Measurements from ENCODE around the gene RBM23. TPM values are rescaled to one million over a fixed set of nuclear protein-coding genes. Genes with fewer than 3 reads are reported as not detected.

The RBM23 gene
- total RNA-seq, 2 donors from 2014 or later: 52.0 to 68.6 TPM

GRCh38 chr14:22866874-22867273, 52.1 kb downstream of the RBM23 start:
- no peaks in the 10 kb centered on the region for H3K36me3 ChIP-seq (ENCODE audit: control insufficient read depth, insufficient read depth, low read length)
- no peak overlapping the region for H3K27ac Mint-ChIP-seq
- DNase-seq: no peak
- H3K9ac ChIP-seq (ENCODE audit: extremely low read depth, low read length, poor library complexity, severe bottlenecking): no peak overlapping the region
- no peak overlapping the region for H3K27ac ChIP-seq (ENCODE audit: low read depth, low read length)
- WGBS, 2 experiments (ENCODE audit: insufficient coverage in 1 of 2, insufficient read length in 1 of 2): 97% methylated on average over 5 of the region's 5 CpGs
- H3K4me1 Mint-ChIP-seq: peaks cover 12% of the 10 kb centered on the region
- no peaks in the 10 kb centered on the region for H3K4me1 ChIP-seq (ENCODE audit: control insufficient read depth, insufficient read depth, low read length)
- H3K9me3 Mint-ChIP-seq: no peaks in the 10 kb centered on the region
- H3K27me3 Mint-ChIP-seq (ENCODE audit: insufficient read depth): no peaks in the 10 kb centered on the region
- no peak overlapping the region for H3K4me3 ChIP-seq (ENCODE audit: low read length)
- TF ChIP-seq, protein P1, sequence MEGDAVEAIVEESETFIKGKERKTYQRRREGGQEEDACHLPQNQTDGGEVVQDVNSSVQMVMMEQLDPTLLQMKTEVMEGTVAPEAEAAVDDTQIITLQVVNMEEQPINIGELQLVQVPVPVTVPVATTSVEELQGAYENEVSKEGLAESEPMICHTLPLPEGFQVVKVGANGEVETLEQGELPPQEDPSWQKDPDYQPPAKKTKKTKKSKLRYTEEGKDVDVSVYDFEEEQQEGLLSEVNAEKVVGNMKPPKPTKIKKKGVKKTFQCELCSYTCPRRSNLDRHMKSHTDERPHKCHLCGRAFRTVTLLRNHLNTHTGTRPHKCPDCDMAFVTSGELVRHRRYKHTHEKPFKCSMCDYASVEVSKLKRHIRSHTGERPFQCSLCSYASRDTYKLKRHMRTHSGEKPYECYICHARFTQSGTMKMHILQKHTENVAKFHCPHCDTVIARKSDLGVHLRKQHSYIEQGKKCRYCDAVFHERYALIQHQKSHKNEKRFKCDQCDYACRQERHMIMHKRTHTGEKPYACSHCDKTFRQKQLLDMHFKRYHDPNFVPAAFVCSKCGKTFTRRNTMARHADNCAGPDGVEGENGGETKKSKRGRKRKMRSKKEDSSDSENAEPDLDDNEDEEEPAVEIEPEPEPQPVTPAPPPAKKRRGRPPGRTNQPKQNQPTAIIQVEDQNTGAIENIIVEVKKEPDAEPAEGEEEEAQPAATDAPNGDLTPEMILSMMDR (conservative IDR thresholded peaks at IDR 0.05): no peak
- H3K27me3 ChIP-seq (ENCODE audit: control insufficient read depth, insufficient read depth, low read length, poor library complexity, severe bottlenecking): no peaks in the 10 kb centered on the region
- H3K36me3 Mint-ChIP-seq (ENCODE audit: low read depth): no peaks in the 10 kb centered on the region
- no peaks in the 10 kb centered on the region for H3K9me3 ChIP-seq (ENCODE audit: control insufficient read depth, low read length)
- no peak overlapping the region for H3K4me3 Mint-ChIP-seq

DNA sequence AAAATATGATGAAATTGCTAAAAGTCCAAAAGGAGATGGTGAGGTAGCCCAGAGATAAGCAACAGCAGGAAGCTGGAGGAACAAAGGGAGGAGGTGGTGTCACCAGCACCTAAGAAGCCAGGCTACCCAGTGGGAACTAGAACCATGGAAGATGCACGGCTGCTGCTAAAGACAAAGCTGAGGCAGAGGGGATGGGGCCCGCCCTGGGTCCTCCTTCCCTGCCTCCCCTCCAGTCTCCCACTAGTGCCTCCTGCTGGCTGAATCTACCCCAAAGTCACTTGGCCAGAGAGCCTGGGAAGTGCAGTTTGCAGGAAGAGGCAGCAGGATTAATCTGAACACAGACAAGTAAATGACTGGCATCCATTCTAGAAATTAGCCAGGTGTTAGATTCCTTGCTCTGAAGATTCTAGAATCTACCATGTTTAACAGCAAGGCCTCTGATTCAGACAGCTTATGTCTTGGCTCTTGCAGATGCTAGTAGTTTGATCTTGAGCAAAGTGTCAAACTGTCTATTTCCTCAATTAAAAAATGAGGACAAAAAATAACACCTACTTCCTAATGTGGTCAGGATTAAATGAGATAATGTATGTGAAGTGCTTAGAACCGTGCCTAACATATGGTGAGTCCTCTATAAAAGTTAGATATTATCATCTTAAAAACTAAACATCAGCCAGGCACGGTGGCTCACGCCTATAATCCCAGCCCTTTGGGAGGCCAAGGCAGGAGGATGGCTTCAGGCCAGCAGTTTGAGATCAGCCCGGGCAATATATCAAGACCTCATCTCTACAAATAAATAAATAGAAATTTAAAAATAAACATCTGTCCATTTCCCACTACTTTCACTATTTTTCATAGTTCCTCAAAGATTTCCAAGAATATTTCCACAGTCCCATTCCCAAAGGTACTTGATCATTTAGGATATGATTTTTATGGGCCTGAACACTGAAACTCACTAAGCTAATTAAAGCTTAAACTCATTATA, 53.2 kb downstream of the RBM23 start:
- no peak overlapping the region for H3K27ac ChIP-seq (ENCODE audit: low read depth, low read length)
- Mint-ChIP-seq H3K4me1 (peaks cover 6% of the 10 kb centered on the region), H3K27ac (peak overlapping the region; percentile 27), H3K4me3 (no peak overlapping the region), H3K9me3 (no peaks in the 10 kb centered on the region), H3K36me3 (ENCODE audit: low read depth) (no peaks in the 10 kb centered on the region), H3K27me3 (ENCODE audit: insufficient read depth) (no peaks in the 10 kb centered on the region)
- H3K4me1 ChIP-seq (ENCODE audit: control insufficient read depth, insufficient read depth, low read length): no peaks in the 10 kb centered on the region
- no peak overlapping the region for H3K9ac ChIP-seq (ENCODE audit: extremely low read depth, low read length, poor library complexity, severe bottlenecking)
- H3K9me3 ChIP-seq (ENCODE audit: control insufficient read depth, low read length): no peaks in the 10 kb centered on the region
- H3K27me3 ChIP-seq (ENCODE audit: control insufficient read depth, insufficient read depth, low read length, poor library complexity, severe bottlenecking): no peaks in the 10 kb centered on the region
- H3K4me3 ChIP-seq (ENCODE audit: low read length): no peak overlapping the region
- peak; percentile 95 for DNase-seq
- 78 to 100% methylated on average over 1 to 5 of the region's 6 CpGs for WGBS, 2 experiments (ENCODE audit: insufficient coverage in 1 of 2, insufficient read length in 1 of 2)
- no peaks in the 10 kb centered on the region for H3K36me3 ChIP-seq (ENCODE audit: control insufficient read depth, insufficient read depth, low read length)
- TF ChIP-seq, protein P1 (conservative IDR thresholded peaks at IDR 0.05): peak; percentile 86

- Histone ChIP-seq H3K36me3 (ENCODE audit: control insufficient read depth, insufficient read depth, low read length) (no peaks in the 10 kb centered on the region), H3K27ac (ENCODE audit: low read depth, low read length) (no peak overlapping the region), H3K9me3 (ENCODE audit: control insufficient read depth, low read length) (no peaks in the 10 kb centered on the region), H3K4me1 (ENCODE audit: control insufficient read depth, insufficient read depth, low read length) (no peaks in the 10 kb centered on the region), H3K27me3 (ENCODE audit: control insufficient read depth, insufficient read depth, low read length, poor library complexity, severe bottlenecking) (no peaks in the 10 kb centered on the region), H3K4me3 (ENCODE audit: low read length) (no peak overlapping the region), H3K9ac (ENCODE audit: extremely low read depth, low read length, poor library complexity, severe bottlenecking) (no peak overlapping the region)
- Mint-ChIP-seq H3K27ac (peak overlapping the region; percentile 27), H3K27me3 (ENCODE audit: insufficient read depth) (no peaks in the 10 kb centered on the region), H3K9me3 (no peaks in the 10 kb centered on the region), H3K36me3 (ENCODE audit: low read depth) (no peaks in the 10 kb centered on the region), H3K4me3 (no peak overlapping the region), H3K4me1 (peaks cover 2% of the 10 kb centered on the region)
- 92 to 94% methylated on average over 4 of the region's 4 CpGs for WGBS, 2 experiments (ENCODE audit: insufficient coverage in 1 of 2, insufficient read length in 1 of 2)
- no peak for DNase-seq
- TF ChIP-seq, protein P1 (conservative IDR thresholded peaks at IDR 0.05): no peak
These were observed 54.0 kb downstream of the RBM23 start for GRCh38 chr14:22864979-22865378.

Data from endodermal cell (in vitro differentiated cells).